ENCODE results near the gene P2RY8.
"Not testable (repeated sequence)": the region's sequence is repeated elsewhere in the genome, so short reads cannot be mapped to it uniquely, and the experiment has no call there.

Gene P2RY8

GRCh38 chrX:1462110-1462509 is 74.9 kb downstream of the P2RY8 start:
- no peak for ATAC-seq

GRCh38 chrX:1455948-1456280 is 81.1 kb downstream of the P2RY8 start:
- peaks cover 22% of the 10 kb centered on the region for H3K4me1 Mint-ChIP-seq
- no peaks in the 10 kb centered on the region for H3K36me3 Mint-ChIP-seq
- H3K27ac Mint-ChIP-seq, result peak overlapping the region; percentile 9
- H3K27me3 Mint-ChIP-seq, result no peaks in the 10 kb centered on the region
- no peak for ATAC-seq
- H3K4me3 Mint-ChIP-seq, result no peak overlapping the region
- H3K9me3 Mint-ChIP-seq, result no peaks in the 10 kb centered on the region

More at GRCh38 chrX:1462110-1462509, 74.9 kb downstream of the P2RY8 start:
- no peaks in the 10 kb centered on the region for H3K9me3 Mint-ChIP-seq
- no peaks in the 10 kb centered on the region for H3K27me3 Mint-ChIP-seq
- H3K4me3 Mint-ChIP-seq, result no peak overlapping the region
- peak overlapping the region; percentile 20 for H3K27ac Mint-ChIP-seq
- H3K4me1 Mint-ChIP-seq, result peaks cover 51% of the 10 kb centered on the region
- peaks cover 38% of the 10 kb centered on the region for H3K36me3 Mint-ChIP-seq

GRCh38 chrX:1453951-1454785 is 82.8 kb downstream of the P2RY8 start:
- H3K27ac Mint-ChIP-seq, result peak overlapping the region; percentile 80
- H3K9me3 Mint-ChIP-seq, result peaks cover 7% of the 10 kb centered on the region
- no peaks in the 10 kb centered on the region for H3K27me3 Mint-ChIP-seq
- peaks cover 38% of the 10 kb centered on the region for H3K4me1 Mint-ChIP-seq
- peak overlapping the region; percentile 49 for H3K4me3 Mint-ChIP-seq
- peak; percentile 63 for ATAC-seq
- H3K36me3 Mint-ChIP-seq, result peaks cover 10% of the 10 kb centered on the region

- Mint-ChIP-seq H3K9me3 (peaks cover 13% of the 10 kb centered on the region), H3K4me1 (peaks cover 43% of the 10 kb centered on the region), H3K27me3 (no peaks in the 10 kb centered on the region), H3K4me3 (peak overlapping the region; percentile 83), H3K27ac (peak overlapping the region; percentile 80), H3K36me3 (peaks cover 17% of the 10 kb centered on the region)
- peak; percentile 46 for ATAC-seq
These were observed 83.6 kb downstream of the P2RY8 start for GRCh38 chrX:1453395-1453783.

GRCh38 chrX:1452516-1453394 is 84.2 kb downstream of the P2RY8 start, which contains the start of gene ASMTL:
Gene ASMTL (minus strand): TSS chrX:1452909. CDS start chrX:1452840, 69 bp downstream.
- peaks cover 24% of the 10 kb centered on the region for H3K36me3 Mint-ChIP-seq
- H3K4me3 Mint-ChIP-seq, result peak within 1 kb of the TSS; percentile 83
- peak within 1 kb of the TSS; percentile 80 for H3K27ac Mint-ChIP-seq
- H3K27me3 Mint-ChIP-seq, result no peaks in the 10 kb centered on the region
- ATAC-seq, result peak; percentile 91
- H3K9me3 Mint-ChIP-seq, result peaks cover 18% of the 10 kb centered on the region
- peaks cover 43% of the 10 kb centered on the region for H3K4me1 Mint-ChIP-seq

GRCh38 chrX:1451661-1452515 is 85.1 kb downstream of the P2RY8 start:
- Mint-ChIP-seq H3K36me3 (peaks cover 32% of the 10 kb centered on the region), H3K27me3 (no peaks in the 10 kb centered on the region), H3K4me3 (peak overlapping the region; percentile 67), H3K9me3 (peaks cover 21% of the 10 kb centered on the region), H3K27ac (peak overlapping the region; percentile 80), H3K4me1 (peaks cover 49% of the 10 kb centered on the region)
- no peak for ATAC-seq

- peak overlapping the region; percentile 67 for H3K4me3 Mint-ChIP-seq
- H3K27me3 Mint-ChIP-seq, result no peaks in the 10 kb centered on the region
- peaks cover 37% of the 10 kb centered on the region for H3K36me3 Mint-ChIP-seq
- peaks cover 56% of the 10 kb centered on the region for H3K4me1 Mint-ChIP-seq
- peaks cover 21% of the 10 kb centered on the region for H3K9me3 Mint-ChIP-seq
- H3K27ac Mint-ChIP-seq, result peak overlapping the region; percentile 80
- no peak for ATAC-seq
These were observed 85.7 kb downstream of the P2RY8 start for GRCh38 chrX:1451251-1451660.

GRCh38 chrX:1450361-1451161 is 86.4 kb downstream of the P2RY8 start:
- Mint-ChIP-seq H3K9me3 (peaks cover 21% of the 10 kb centered on the region), H3K36me3 (peaks cover 40% of the 10 kb centered on the region), H3K4me1 (peaks cover 56% of the 10 kb centered on the region), H3K27ac (peak overlapping the region; percentile 80), H3K4me3 (no peak overlapping the region), H3K27me3 (no peaks in the 10 kb centered on the region)
- ATAC-seq, result no peak

- H3K4me3 Mint-ChIP-seq, result no peak overlapping the region
- H3K4me1 Mint-ChIP-seq, result peaks cover 56% of the 10 kb centered on the region
- peaks cover 47% of the 10 kb centered on the region for H3K36me3 Mint-ChIP-seq
- no peaks in the 10 kb centered on the region for H3K27me3 Mint-ChIP-seq
- ATAC-seq, result no peak
- peaks cover 23% of the 10 kb centered on the region for H3K9me3 Mint-ChIP-seq
- peak overlapping the region; percentile 27 for H3K27ac Mint-ChIP-seq
These were observed 87.2 kb downstream of the P2RY8 start for GRCh38 chrX:1449823-1450149.

- no peaks in the 10 kb centered on the region for H3K27me3 Mint-ChIP-seq
- no peak for ATAC-seq
- H3K9me3 Mint-ChIP-seq, result peaks cover 25% of the 10 kb centered on the region
- H3K4me1 Mint-ChIP-seq, result peaks cover 61% of the 10 kb centered on the region
- H3K27ac Mint-ChIP-seq, result peak overlapping the region; percentile 27
- no peak overlapping the region for H3K4me3 Mint-ChIP-seq
- peaks cover 53% of the 10 kb centered on the region for H3K36me3 Mint-ChIP-seq
These were observed 87.8 kb downstream of the P2RY8 start for GRCh38 chrX:1449036-1449822.

GRCh38 chrX:1448573-1449001 is 88.4 kb downstream of the P2RY8 start:
- peaks cover 29% of the 10 kb centered on the region for H3K9me3 Mint-ChIP-seq
- peaks cover 59% of the 10 kb centered on the region for H3K36me3 Mint-ChIP-seq
- H3K4me1 Mint-ChIP-seq, result peaks cover 61% of the 10 kb centered on the region

GRCh38 chrX:1447969-1448572 is 88.9 kb downstream of the P2RY8 start:
- not testable (repeated sequence) for ATAC-seq, H3K27me3 Mint-ChIP-seq, H3K4me3 Mint-ChIP-seq, H3K27ac Mint-ChIP-seq
- Mint-ChIP-seq H3K9me3 (peaks cover 29% of the 10 kb centered on the region), H3K4me1 (peaks cover 61% of the 10 kb centered on the region), H3K36me3 (peaks cover 64% of the 10 kb centered on the region)

More at GRCh38 chrX:1448573-1449001, 88.4 kb downstream of the P2RY8 start:
- H3K27me3 Mint-ChIP-seq, H3K4me3 Mint-ChIP-seq, ATAC-seq: not testable (repeated sequence)
- peak overlapping the region; percentile 27 for H3K27ac Mint-ChIP-seq
